PC-9 (cell line): Measurements from ENCODE around the gene LACRT. TPM values are rescaled to one million over a fixed set of nuclear protein-coding genes. Genes with fewer than 3 reads are reported as not detected.

Source experiments
- BruUV-seq: library from RNA; stranded (reverse); fragments of 400-500 nt; replicated peaks from 2 replicates; lab custom pipeline; 2021; lab: Mats Ljungman, UMichigan
- CTCF ChIA-PET: fragments of 300-600 bp; sonication (Branson Sonifier 250); formaldehyde crosslinking; loops from one replicate; lab custom pipeline; 2022; ENCODE audit warnings: antibody characterized with exemption; lab: Charles Lee
- POLR2A ChIA-PET: fragments of 300-600 bp; sonication (Branson Sonifier 250); formaldehyde crosslinking; loops from one replicate; lab custom pipeline; 2022; ENCODE audit warnings: antibody characterized with exemption; ENCODE audit not compliant: unreplicated experiment; lab: Charles Lee
- DNase-seq, 2 experiments: peaks; one replicate each; pipeline versions ENCODE4 v3.0.0 to v3.0.0-alpha.2; 2015 to 2022; ENCODE audit warnings: mixed read lengths in 1 of 2
- H2AFZ ChIP-seq: fragments of 200-600 bp; sonication (generic); 2 replicates; pipeline ENCODE4 v1.8.1; 2017; ENCODE audit warnings: antibody characterized with exemption
- H3F3A ChIP-seq: fragments of 200-600 bp; sonication (generic); 2 replicates; pipeline ENCODE4 v1.8.1; 2017; ENCODE audit warnings: antibody characterized with exemption, mild to moderate bottlenecking, low read depth; ENCODE audit not compliant: insufficient read depth
- H3K27ac ChIP-seq: fragments of 200-600 bp; sonication (generic); 2 replicates; pipeline ENCODE4 v1.6.1; 2016; ENCODE audit warnings: mixed run types
- H3K27me3 ChIP-seq: fragments of 200-600 bp; sonication (generic); 2 replicates; pipeline ENCODE4 v1.6.1; 2016; ENCODE audit warnings: low read depth, mixed run types; ENCODE audit not compliant: insufficient read depth
- H3K36me3 ChIP-seq: fragments of 200-600 bp; sonication (generic); 2 replicates; pipeline ENCODE4 v1.6.1; 2016; ENCODE audit warnings: low read depth, mixed run types
- H3K4me1 ChIP-seq: fragments of 200-600 bp; sonication (generic); replicated peaks from 2 replicates; pipeline ENCODE4 v1.6.1; 2016; ENCODE audit warnings: mixed run types; ENCODE audit not compliant: insufficient read depth
- H3K4me2 ChIP-seq: fragments of 200-600 bp; sonication (generic); 2 replicates; pipeline ENCODE4 v1.6.1; 2017; ENCODE audit warnings: mixed run types
- H3K4me3 ChIP-seq: fragments of 200-600 bp; sonication (generic); 2 replicates; pipeline ENCODE4 v1.6.1; 2016; ENCODE audit warnings: mixed run types
- H3K79me2 ChIP-seq: fragments of 200-600 bp; sonication (generic); 2 replicates; pipeline ENCODE4 v1.6.1; 2017; ENCODE audit warnings: low read depth, mixed run types
- H3K9me2 ChIP-seq: fragments of 200-600 bp; sonication (generic); 2 replicates; pipeline ENCODE4 v1.8.1; 2017; ENCODE audit warnings: mild to moderate bottlenecking; ENCODE audit not compliant: insufficient read depth
- H3K9me3 ChIP-seq: fragments of 200-600 bp; sonication (generic); 2 replicates; pipeline ENCODE4 v1.8.1; 2016; ENCODE audit warnings: low read depth; ENCODE audit not compliant: insufficient read depth
- H4K20me1 ChIP-seq: fragments of 200-600 bp; sonication (generic); 2 replicates; pipeline ENCODE4 v1.8.1; 2017; ENCODE audit not compliant: insufficient read depth
- EZH2 ChIP-seq: fragments of 200-600 bp; sonication (generic); IDR thresholded peaks from 2 replicates; pipeline ENCODE4 v1.8.0; 2017; ENCODE audit warnings: antibody characterized with exemption, low read depth
- intact Hi-C: fragments of 100-400 bp; cut with micrococcal nuclease; formaldehyde crosslinking; loops from one replicate; pipeline ENCODE4 v1.10.0; 2022; ENCODE audit not compliant: unreplicated experiment
- total RNA-seq: library from RNA; stranded (reverse); gene quantifications from 2 replicates; pipeline ENCODE4 v1.2.3, GENCODE V29; 2021
- TF ChIP-seq, protein P1 (sequence below): fragments of 200-600 bp; sonication (generic); conservative IDR thresholded peaks from 2 replicates; pipeline ENCODE4 v1.6.1; 2017; ENCODE audit warnings: mixed run types, antibody characterized with exemption, mild to moderate bottlenecking, moderate library complexity

The LACRT gene
- total RNA-seq, 1 experiment from 2014 or later, result not detected

DNA sequence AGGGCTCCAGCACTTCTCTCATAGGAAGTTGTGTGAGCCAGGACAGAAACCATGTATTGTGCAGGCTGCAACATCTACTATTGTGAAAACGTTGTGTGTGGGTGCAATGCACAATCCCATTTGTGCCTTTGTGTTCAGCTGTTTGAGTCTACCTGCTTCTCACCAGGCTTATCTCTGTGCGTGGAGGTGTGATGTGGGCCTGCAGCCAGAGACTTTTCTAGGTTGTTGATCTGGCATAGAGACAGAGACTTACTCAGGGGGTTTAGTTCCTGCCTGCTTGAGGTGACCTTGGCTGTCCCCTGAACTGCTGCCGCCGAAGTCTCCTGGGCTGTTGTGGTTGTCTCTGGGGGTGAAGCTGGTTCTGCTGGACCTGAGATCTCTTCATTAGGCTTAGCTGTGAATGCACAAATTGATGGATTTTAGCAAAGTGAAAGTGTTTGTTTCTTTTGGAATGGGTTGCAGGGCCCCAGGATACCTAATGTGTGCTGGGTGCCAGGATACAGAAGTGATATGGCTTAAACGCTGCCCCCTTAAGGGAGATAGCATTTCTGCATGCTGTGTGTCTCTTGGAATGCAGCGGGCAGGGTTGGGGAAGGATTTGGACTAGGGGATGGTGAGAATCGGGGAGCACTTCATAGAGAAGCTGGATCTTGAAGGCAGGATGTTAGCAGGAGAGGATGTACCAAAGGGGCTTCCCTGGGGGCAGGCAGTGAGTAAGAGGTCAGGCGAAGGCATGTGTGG is 2.5 kb downstream of the LACRT start:
- CTCF ChIA-PET, result no interaction called here
- Histone ChIP-seq H3K27ac (no peak overlapping the region), H3K36me3 (no peaks in the 10 kb centered on the region), H3K9me3 (no peaks in the 10 kb centered on the region), H3K27me3 (peaks cover 23% of the 10 kb centered on the region), H3K79me2 (no peaks in the 10 kb centered on the region), H3K4me1 (no peaks in the 10 kb centered on the region), H3K4me2 (no peak overlapping the region), H3K4me3 (no peak overlapping the region), H4K20me1 (no peaks in the 10 kb centered on the region), H2AFZ (no peak overlapping the region), H3F3A (no peaks in the 10 kb centered on the region), H3K9me2 (no peaks in the 10 kb centered on the region)
- TF ChIP-seq, protein P1, sequence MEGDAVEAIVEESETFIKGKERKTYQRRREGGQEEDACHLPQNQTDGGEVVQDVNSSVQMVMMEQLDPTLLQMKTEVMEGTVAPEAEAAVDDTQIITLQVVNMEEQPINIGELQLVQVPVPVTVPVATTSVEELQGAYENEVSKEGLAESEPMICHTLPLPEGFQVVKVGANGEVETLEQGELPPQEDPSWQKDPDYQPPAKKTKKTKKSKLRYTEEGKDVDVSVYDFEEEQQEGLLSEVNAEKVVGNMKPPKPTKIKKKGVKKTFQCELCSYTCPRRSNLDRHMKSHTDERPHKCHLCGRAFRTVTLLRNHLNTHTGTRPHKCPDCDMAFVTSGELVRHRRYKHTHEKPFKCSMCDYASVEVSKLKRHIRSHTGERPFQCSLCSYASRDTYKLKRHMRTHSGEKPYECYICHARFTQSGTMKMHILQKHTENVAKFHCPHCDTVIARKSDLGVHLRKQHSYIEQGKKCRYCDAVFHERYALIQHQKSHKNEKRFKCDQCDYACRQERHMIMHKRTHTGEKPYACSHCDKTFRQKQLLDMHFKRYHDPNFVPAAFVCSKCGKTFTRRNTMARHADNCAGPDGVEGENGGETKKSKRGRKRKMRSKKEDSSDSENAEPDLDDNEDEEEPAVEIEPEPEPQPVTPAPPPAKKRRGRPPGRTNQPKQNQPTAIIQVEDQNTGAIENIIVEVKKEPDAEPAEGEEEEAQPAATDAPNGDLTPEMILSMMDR, result no peak
- no peak for TF ChIP-seq EZH2
- POLR2A ChIA-PET, result no interaction called here
- BruUV-seq, result no TSS peak
- DNase-seq, result no peak
- intact Hi-C loops, result no loop called here

DNA sequence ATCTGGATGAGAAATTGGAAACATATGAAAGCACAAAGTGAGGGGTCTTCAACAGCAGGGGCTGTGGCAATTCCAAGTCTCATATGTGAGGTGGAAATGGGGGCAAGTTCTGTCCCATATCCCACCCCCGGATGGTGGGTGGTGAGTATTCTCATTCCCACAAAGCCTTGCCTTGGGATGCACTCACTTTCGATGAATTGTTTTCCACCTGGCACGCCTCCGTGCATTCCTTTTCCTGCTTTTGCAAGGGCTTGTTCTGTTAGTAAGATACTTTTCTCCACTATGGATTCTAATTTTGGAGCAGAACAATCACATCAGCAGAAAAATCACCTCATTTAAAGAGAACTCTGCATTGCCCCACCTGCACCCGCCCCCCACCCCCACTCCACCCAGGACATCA is 3.1 kb downstream of the LACRT start:
- no peaks in the 10 kb centered on the region for H3K4me1 ChIP-seq
- intact Hi-C loops, result no loop called here
- no peaks in the 10 kb centered on the region for H3K79me2 ChIP-seq
- no peaks in the 10 kb centered on the region for H3K9me3 ChIP-seq
- no peak overlapping the region for H3K4me3 ChIP-seq
- H3F3A ChIP-seq, result no peaks in the 10 kb centered on the region
- H4K20me1 ChIP-seq, result no peaks in the 10 kb centered on the region
- ChIA-PET CTCF (no interaction called here), POLR2A (no interaction called here)
- H3K9me2 ChIP-seq, result no peaks in the 10 kb centered on the region
- H3K36me3 ChIP-seq, result no peaks in the 10 kb centered on the region
- no peak overlapping the region for H3K27ac ChIP-seq
- no peak overlapping the region for H2AFZ ChIP-seq
- no TSS peak for BruUV-seq
- no peak for TF ChIP-seq EZH2
- TF ChIP-seq, protein P1, result no peak
- peaks cover 23% of the 10 kb centered on the region for H3K27me3 ChIP-seq
- DNase-seq, result no peak
- H3K4me2 ChIP-seq, result no peak overlapping the region

DNA sequence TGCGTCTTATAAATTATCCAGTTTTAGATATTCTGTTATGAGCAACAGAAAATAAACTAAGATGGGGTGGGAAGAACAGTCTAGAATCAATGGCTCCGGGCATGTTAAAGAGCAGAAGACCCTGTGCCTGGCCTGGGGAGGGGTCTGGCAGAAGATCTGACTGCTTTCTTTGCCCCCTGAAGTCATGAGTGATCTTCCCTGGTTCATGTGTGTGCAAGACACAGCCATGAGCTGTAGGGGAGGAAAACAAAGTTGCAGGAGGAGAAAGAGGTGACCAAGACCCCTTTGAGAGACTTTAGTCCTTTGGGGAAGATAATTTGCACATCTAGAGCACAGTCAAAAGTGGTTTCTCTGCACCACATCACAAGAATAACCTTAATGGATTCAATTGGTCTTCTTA is 4.8 kb downstream of the LACRT start:
- Histone ChIP-seq H3K36me3 (no peaks in the 10 kb centered on the region), H3K9me2 (no peaks in the 10 kb centered on the region), H3K4me3 (no peak overlapping the region), H3K4me2 (no peak overlapping the region), H3K79me2 (no peaks in the 10 kb centered on the region), H3K27ac (no peak overlapping the region), H4K20me1 (no peaks in the 10 kb centered on the region), H3K4me1 (no peaks in the 10 kb centered on the region), H3K9me3 (no peaks in the 10 kb centered on the region), H2AFZ (no peak overlapping the region), H3F3A (no peaks in the 10 kb centered on the region), H3K27me3 (peaks cover 23% of the 10 kb centered on the region)
- intact Hi-C loops, result no loop called here
- no peak for DNase-seq
- BruUV-seq, result no TSS peak
- ChIA-PET POLR2A (no interaction called here), CTCF (no interaction called here)
- no peak for TF ChIP-seq EZH2
- TF ChIP-seq, protein P1, result no peak
